Upper lobe of right lung (tissue), 1 donor: ENCODE measurements around the gene CCNH. TPM values are rescaled to one million over a fixed set of nuclear protein-coding genes. Genes with fewer than 3 reads are reported as not detected.

Experiments
- ATAC-seq: fragments of 200-7000 bp; cut with Tn5 transposase; one replicate; pipeline ENCODE4 v1.9.1; 2020; ENCODE audit warnings: mild to moderate bottlenecking, moderate library complexity
- DNase-seq: peaks from one replicate; pipeline ENCODE4 v3.0.0-alpha.2; 2020
- H3K27ac ChIP-seq: fragments of 200-600 bp; one replicate; pipeline ENCODE4 v1.8.0; 2022
- H3K27me3 ChIP-seq: fragments of 200-600 bp; one replicate; pipeline ENCODE4 v1.8.0; 2022; ENCODE audit warnings: mild to moderate bottlenecking
- H3K36me3 ChIP-seq: fragments of 200-600 bp; one replicate; pipeline ENCODE4 v1.8.0; 2022
- H3K4me1 ChIP-seq: fragments of 200-600 bp; one replicate; pipeline ENCODE4 v1.8.0; 2022
- H3K4me3 ChIP-seq: fragments of 200-600 bp; one replicate; pipeline ENCODE4 v1.8.0; 2022; ENCODE audit warnings: mild to moderate bottlenecking
- H3K9me3 ChIP-seq: fragments of 200-600 bp; one replicate; pipeline ENCODE4 v1.8.0; 2022
- CTCF ChIP-seq: fragments of 200-600 bp; IDR thresholded peaks from one replicate; pipeline ENCODE4 v1.8.0; 2022; ENCODE audit warnings: antibody characterized with exemption
- intact Hi-C: fragments of 100-400 bp; cut with DNase I; formaldehyde crosslinking; loops from one replicate; pipeline ENCODE4 v1.11.0; 2022
- total RNA-seq: library from RNA; stranded (reverse); fragmentation: NEBNext Ultra II Directional; extraction: Animal tissue kit (Norgen Biotek cat#: 25700); gene quantifications from one replicate; pipeline ENCODE4 v1.2.1, GENCODE V29; 2021
- donor health status: DM: no; HTN: yes; CAD: no; lungs with severe emphysema.

CCNH gene
- total RNA-seq, 1 donor from 2014 or later, result 50.4 TPM

- no peaks in the 10 kb centered on the region for H3K27me3 ChIP-seq
- intact Hi-C loops, result no loop called here
- no peak for DNase-seq
- H3K27ac ChIP-seq, result no peak overlapping the region
- no peaks in the 10 kb centered on the region for H3K4me1 ChIP-seq
- no peak for ATAC-seq
- no peaks in the 10 kb centered on the region for H3K9me3 ChIP-seq
- peaks cover 100% of the 10 kb centered on the region for H3K36me3 ChIP-seq
- H3K4me3 ChIP-seq, result no peak overlapping the region
- no peak for TF ChIP-seq CTCF
These were observed 22.0 kb downstream of the CCNH start for GRCh38 chr5:87390576-87391199.

GRCh38 chr5:87390075-87390474 is 22.7 kb downstream of the CCNH start:
- TF ChIP-seq CTCF, result no peak
- H3K27me3 ChIP-seq, result no peaks in the 10 kb centered on the region
- peaks cover 100% of the 10 kb centered on the region for H3K36me3 ChIP-seq
- no peak for DNase-seq
- H3K4me3 ChIP-seq, result no peak overlapping the region
- ATAC-seq, result no peak
- H3K4me1 ChIP-seq, result no peaks in the 10 kb centered on the region
- intact Hi-C loops, result no loop called here
- no peak overlapping the region for H3K27ac ChIP-seq
- no peaks in the 10 kb centered on the region for H3K9me3 ChIP-seq

GRCh38 chr5:87389296-87390034 is 23.3 kb downstream of the CCNH start:
- Histone ChIP-seq H3K27me3 (no peaks in the 10 kb centered on the region), H3K4me3 (no peak overlapping the region), H3K36me3 (peaks cover 100% of the 10 kb centered on the region), H3K4me1 (no peaks in the 10 kb centered on the region), H3K27ac (no peak overlapping the region), H3K9me3 (no peaks in the 10 kb centered on the region)
- ATAC-seq (no peak), DNase-seq (no peak)
- TF ChIP-seq CTCF, result no peak
- intact Hi-C loops, result no loop called here

- H3K4me1 ChIP-seq, result no peaks in the 10 kb centered on the region
- intact Hi-C loops, result no loop called here
- TF ChIP-seq CTCF, result no peak
- no peak overlapping the region for H3K27ac ChIP-seq
- H3K4me3 ChIP-seq, result no peak overlapping the region
- no peak for ATAC-seq
- DNase-seq, result no peak
- H3K27me3 ChIP-seq, result no peaks in the 10 kb centered on the region
- peaks cover 98% of the 10 kb centered on the region for H3K36me3 ChIP-seq
- no peaks in the 10 kb centered on the region for H3K9me3 ChIP-seq
These were observed 24.6 kb downstream of the CCNH start for GRCh38 chr5:87388129-87388528.

- no peak for DNase-seq
- Histone ChIP-seq H3K4me1 (no peaks in the 10 kb centered on the region), H3K27ac (no peak overlapping the region), H3K27me3 (no peaks in the 10 kb centered on the region), H3K4me3 (no peak overlapping the region), H3K9me3 (no peaks in the 10 kb centered on the region), H3K36me3 (peaks cover 98% of the 10 kb centered on the region)
- ATAC-seq, result no peak
- intact Hi-C loops, result no loop called here
- TF ChIP-seq CTCF, result no peak
These were observed 26.9 kb downstream of the CCNH start for GRCh38 chr5:87385802-87386201.
